ENCODE measurements around the gene DGLUCY. TPM values are rescaled to one million over a fixed set of nuclear protein-coding genes. Genes with fewer than 3 reads are reported as not detected.

DGLUCY gene
- total RNA-seq, 1 donor from 2014 or later = 8.3 TPM

DNA sequence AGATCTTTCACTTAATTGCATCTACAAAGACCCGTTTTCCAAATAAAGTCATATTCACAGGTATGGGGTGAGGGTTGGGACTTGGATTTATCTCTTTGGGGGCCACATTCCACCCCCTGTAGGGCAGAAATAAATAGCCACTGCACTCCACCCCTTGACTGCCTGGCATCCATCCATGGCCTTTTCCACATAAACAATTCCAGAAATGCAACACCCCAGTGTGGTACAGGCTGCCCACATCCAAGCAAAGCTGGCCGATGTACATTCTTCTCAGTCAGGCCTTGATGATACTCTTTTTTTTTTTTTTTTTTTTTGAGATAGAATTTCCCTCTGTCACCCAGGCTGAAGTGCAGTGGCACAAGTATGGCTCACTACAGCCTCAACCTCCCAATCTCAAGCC lies 12.9 kb downstream of the DGLUCY start:
- TF ChIP-seq, protein P1, sequence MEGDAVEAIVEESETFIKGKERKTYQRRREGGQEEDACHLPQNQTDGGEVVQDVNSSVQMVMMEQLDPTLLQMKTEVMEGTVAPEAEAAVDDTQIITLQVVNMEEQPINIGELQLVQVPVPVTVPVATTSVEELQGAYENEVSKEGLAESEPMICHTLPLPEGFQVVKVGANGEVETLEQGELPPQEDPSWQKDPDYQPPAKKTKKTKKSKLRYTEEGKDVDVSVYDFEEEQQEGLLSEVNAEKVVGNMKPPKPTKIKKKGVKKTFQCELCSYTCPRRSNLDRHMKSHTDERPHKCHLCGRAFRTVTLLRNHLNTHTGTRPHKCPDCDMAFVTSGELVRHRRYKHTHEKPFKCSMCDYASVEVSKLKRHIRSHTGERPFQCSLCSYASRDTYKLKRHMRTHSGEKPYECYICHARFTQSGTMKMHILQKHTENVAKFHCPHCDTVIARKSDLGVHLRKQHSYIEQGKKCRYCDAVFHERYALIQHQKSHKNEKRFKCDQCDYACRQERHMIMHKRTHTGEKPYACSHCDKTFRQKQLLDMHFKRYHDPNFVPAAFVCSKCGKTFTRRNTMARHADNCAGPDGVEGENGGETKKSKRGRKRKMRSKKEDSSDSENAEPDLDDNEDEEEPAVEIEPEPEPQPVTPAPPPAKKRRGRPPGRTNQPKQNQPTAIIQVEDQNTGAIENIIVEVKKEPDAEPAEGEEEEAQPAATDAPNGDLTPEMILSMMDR (IDR thresholded peaks at IDR 0.05; ENCODE audit: partially characterized antibody, unreplicated experiment) = no peak
- Mint-ChIP-seq H3K4me3 (ENCODE audit: unreplicated experiment) (no peak overlapping the region), H3K36me3 (ENCODE audit: unreplicated experiment) (peaks cover 11% of the 10 kb centered on the region), H3K27me3 (ENCODE audit: unreplicated experiment) (peaks cover 5% of the 10 kb centered on the region), H3K27ac (ENCODE audit: unreplicated experiment) (no peak overlapping the region), H3K4me1 (ENCODE audit: low read depth, unreplicated experiment) (peaks cover 1% of the 10 kb centered on the region), H3K9me3 (ENCODE audit: unreplicated experiment) (no peaks in the 10 kb centered on the region)
- no peak for DNase-seq

DNA sequence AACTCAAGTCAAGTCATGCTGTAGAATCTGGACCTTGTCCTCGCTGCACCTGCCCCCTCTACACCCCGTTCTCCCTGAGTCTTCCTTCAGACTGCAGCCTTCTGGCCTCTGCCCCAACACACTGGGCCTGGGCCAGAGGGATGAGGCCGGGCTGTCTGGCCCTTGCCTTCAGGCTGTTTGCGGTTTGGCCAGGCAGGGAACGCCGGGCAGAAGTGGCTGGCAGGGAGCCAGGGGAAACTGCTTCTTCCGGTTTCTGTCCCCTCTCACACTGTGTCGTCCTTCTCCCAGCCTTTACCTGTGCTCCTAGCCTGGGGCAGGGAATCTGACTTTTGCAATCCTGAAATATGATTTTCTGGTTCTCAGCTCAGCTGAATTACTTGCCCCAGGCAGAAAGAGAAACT lies 13.5 kb downstream of the DGLUCY start:
- H3K4me1 Mint-ChIP-seq (ENCODE audit: low read depth, unreplicated experiment) = no peaks in the 10 kb centered on the region
- peaks cover 5% of the 10 kb centered on the region for H3K27me3 Mint-ChIP-seq (ENCODE audit: unreplicated experiment)
- peaks cover 11% of the 10 kb centered on the region for H3K36me3 Mint-ChIP-seq (ENCODE audit: unreplicated experiment)
- DNase-seq = no peak
- no peak overlapping the region for H3K4me3 Mint-ChIP-seq (ENCODE audit: unreplicated experiment)
- no peaks in the 10 kb centered on the region for H3K9me3 Mint-ChIP-seq (ENCODE audit: unreplicated experiment)
- TF ChIP-seq, protein P1 (IDR thresholded peaks at IDR 0.05; ENCODE audit: partially characterized antibody, unreplicated experiment) = no peak
- no peak overlapping the region for H3K27ac Mint-ChIP-seq (ENCODE audit: unreplicated experiment)

DNA sequence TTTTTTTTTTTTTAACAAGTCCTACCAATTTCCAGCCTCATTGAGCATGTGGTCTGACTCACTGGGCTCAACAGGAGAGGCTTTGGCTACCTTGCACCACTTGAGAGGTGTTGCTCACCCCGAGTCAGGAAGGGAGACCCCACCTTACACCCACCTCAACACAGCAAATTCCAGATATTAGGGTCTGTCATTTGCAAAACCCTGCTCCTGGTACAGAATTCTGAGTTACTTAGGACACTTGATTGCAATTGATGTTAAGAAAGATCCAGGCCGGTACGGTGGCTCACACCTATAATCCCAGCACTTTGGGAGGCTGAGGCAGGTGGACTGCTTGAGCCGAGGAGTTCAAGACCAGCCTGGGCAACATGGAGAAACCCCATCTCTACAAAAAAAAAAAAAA lies 14.1 kb downstream of the DGLUCY start:
- TF ChIP-seq, protein P1 (IDR thresholded peaks at IDR 0.05; ENCODE audit: partially characterized antibody, unreplicated experiment) = no peak
- Mint-ChIP-seq H3K27ac (ENCODE audit: unreplicated experiment) (no peak overlapping the region), H3K36me3 (ENCODE audit: unreplicated experiment) (peaks cover 11% of the 10 kb centered on the region), H3K27me3 (ENCODE audit: unreplicated experiment) (peaks cover 5% of the 10 kb centered on the region), H3K9me3 (ENCODE audit: unreplicated experiment) (no peaks in the 10 kb centered on the region), H3K4me3 (ENCODE audit: unreplicated experiment) (no peak overlapping the region), H3K4me1 (ENCODE audit: low read depth, unreplicated experiment) (no peaks in the 10 kb centered on the region)
- DNase-seq = no peak

DNA sequence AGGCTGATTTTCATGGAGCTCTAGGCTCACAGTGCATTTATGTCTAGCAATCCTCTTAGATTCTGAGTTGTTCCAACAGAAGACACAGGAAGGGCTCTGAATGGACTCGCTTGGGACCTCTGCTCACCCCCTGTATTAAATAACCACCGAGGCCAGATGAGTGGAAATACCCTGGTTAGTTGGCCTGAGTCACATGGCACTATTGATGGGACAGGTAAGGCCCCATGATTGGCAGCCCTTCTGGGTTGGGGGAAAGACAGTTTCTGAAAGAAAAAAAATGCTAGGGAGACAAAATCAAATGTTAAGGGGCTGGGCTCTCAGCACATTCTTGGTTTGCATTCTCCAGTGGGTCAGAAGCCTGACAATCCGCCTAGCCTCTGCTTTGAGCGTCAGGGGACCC lies 14.8 kb downstream of the DGLUCY start:
- peaks cover 5% of the 10 kb centered on the region for H3K27me3 Mint-ChIP-seq (ENCODE audit: unreplicated experiment)
- H3K27ac Mint-ChIP-seq (ENCODE audit: unreplicated experiment) = no peak overlapping the region
- no peak overlapping the region for H3K4me3 Mint-ChIP-seq (ENCODE audit: unreplicated experiment)

DNA sequence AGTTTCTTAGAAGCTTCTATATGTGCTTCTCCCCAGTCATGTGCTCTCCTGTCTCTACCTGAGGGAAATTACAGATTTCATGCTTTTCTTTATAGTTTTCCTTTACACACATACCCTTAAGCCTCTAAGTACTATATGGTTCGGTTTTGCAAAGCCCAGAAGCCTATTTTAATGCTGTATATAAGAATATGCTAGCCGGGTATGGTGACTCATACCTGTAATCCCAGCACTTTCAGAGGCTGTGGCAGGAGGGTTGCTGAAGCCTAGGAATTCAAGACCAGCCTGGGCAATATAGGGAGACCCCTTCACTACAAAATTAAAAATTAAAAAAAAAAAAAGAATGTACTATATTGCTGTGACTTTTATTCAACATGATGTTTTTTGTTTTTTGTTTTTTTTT lies 15.4 kb downstream of the DGLUCY start:
- H3K27me3 Mint-ChIP-seq (ENCODE audit: unreplicated experiment) = peaks cover 5% of the 10 kb centered on the region
- H3K27ac Mint-ChIP-seq (ENCODE audit: unreplicated experiment) = no peak overlapping the region
- no peak for DNase-seq
- TF ChIP-seq, protein P1 (IDR thresholded peaks at IDR 0.05; ENCODE audit: partially characterized antibody, unreplicated experiment) = no peak
- H3K4me3 Mint-ChIP-seq (ENCODE audit: unreplicated experiment) = no peak overlapping the region
- H3K4me1 Mint-ChIP-seq (ENCODE audit: low read depth, unreplicated experiment) = no peaks in the 10 kb centered on the region
- H3K36me3 Mint-ChIP-seq (ENCODE audit: unreplicated experiment) = peaks cover 11% of the 10 kb centered on the region
- H3K9me3 Mint-ChIP-seq (ENCODE audit: unreplicated experiment) = no peaks in the 10 kb centered on the region

More for the DNA sequence above, 14.8 kb downstream of the DGLUCY start:
- TF ChIP-seq, protein P1 (IDR thresholded peaks at IDR 0.05; ENCODE audit: partially characterized antibody, unreplicated experiment) = no peak
- Mint-ChIP-seq H3K36me3 (ENCODE audit: unreplicated experiment) (peaks cover 11% of the 10 kb centered on the region), H3K9me3 (ENCODE audit: unreplicated experiment) (no peaks in the 10 kb centered on the region), H3K4me1 (ENCODE audit: low read depth, unreplicated experiment) (no peaks in the 10 kb centered on the region)
- DNase-seq = no peak

Measured in glutamatergic neuron (in vitro differentiated cells).